Superior temporal gyrus (tissue), 1 donor: ENCODE data around the gene ERN1.
"Not testable (repeated sequence)": the region's sequence is repeated elsewhere in the genome, so short reads cannot be mapped to it uniquely, and the experiment has no call there.

Source experiments
- DNase-seq: peaks from one replicate; pipeline ENCODE4 v3.0.0-alpha.2; 2016; ENCODE audit errors: extremely low spot score

The ERN1 gene

DNA sequence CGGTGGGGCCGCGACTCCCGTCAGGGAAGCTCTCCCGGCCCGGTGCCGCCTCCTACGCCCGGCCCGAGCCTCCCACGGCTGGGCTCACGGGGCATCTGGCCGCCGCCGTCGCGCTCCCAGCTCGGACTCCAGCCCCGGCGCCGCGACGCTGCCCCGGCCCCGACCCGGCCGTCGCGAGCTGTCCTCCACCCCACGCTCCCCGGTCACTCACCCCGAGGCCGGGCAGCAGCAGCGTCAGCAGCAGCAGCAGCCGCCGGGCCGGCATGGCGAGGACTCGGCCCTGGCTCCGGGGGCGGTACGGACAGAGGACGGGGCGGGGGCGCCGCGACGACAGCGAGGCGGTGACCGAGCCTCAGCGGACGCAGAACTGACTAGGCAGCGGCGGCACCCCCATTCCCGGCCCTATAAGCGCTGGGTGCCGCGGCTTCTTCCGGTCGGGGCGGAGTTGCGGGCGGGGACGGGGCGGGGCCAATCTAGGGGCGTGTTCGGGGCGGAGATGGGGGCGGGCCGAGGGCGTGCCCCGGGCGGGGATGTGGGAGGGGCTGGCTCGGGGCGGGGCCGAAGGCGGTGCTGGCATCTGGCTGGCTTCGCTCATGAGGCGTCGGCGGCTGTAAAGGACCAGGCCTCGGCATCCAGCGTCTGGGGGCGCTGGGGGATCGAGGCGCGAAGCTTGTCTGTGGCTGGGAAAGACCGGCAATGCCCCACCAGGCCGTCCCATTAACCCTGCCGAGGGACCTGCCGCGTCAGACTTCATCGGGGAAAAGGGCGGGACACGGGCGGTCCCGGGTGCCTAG, at the start of gene ERN1:
Gene ERN1 (minus strand): TSS at position 380 of the 794 bp plus-strand sequence. CDS start 115 bp downstream, at position 265.
- peak; percentile 85 for DNase-seq

DNA sequence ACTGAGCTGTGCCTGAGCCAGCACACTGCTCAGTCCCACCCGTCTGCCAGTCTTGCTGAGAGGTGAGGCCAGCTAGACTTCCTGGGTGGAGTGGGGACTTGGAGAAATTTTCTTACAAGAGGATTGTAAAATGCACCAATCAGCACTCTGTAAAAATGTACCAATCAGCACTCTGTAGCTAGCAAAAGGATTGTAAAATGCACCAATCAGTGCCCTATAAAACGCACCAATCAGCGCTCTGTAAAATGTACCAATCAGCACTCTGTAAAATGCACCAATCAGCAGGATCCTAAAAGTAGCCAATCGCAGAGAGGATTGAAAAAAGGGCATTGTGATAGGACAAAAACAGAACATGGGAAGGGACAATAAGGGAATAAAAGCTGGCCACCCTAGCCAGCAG, 49.1 kb upstream of the ERN1 start:
- DNase-seq: not testable (repeated sequence)

- DNase-seq: no peak
These were observed 48.3 kb upstream of the ERN1 start for GRCh38 chr17:64178011-64178825.

- no peak for DNase-seq
These were observed 47.5 kb upstream of the ERN1 start for GRCh38 chr17:64177311-64178010.

GRCh38 chr17:64176556-64176955, 46.6 kb upstream of the ERN1 start:
- no peak for DNase-seq

DNA sequence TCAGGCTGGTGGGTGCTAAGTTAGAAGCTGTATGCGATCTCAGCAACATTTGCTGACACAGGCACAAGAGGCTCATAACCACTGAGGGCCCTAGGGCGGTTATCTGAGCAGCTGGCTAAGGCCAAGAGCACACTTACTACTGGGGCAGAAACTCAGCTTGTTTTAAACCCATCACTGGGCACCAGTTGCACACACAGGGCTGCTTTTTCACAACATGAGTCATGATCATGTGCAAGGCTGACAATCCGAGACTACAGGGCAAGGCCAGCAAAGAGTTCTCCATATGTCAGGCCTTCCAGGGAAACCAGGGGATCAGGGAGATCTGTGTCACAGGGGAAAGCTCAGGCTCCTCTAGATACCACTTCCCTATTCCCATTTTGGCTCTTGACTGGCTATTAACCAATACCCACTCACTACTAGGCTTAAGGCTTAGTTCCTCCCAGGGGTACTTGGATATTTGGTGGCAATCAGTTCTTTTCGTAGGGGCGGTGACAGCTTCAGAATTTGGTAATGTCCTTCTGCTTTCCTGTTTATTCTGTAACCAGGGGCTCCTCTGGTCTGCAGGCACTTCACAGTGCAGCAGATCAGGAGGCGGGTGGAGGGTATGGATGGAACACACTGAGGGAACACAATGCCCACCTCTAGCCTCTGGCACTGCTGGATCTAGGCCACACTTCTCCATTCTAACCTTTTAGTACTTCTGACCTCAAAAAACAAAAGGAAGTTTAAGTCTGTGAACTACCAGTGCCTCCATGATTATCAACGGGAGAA, 44.9 kb upstream of the ERN1 start:
- DNase-seq: peak; percentile 85

- no peak for DNase-seq
These were observed 43.7 kb upstream of the ERN1 start for GRCh38 chr17:64173646-64174045.

- DNase-seq: no peak
These were observed 42.6 kb upstream of the ERN1 start for GRCh38 chr17:64172510-64172909.

- DNase-seq: no peak
These were observed 41.1 kb upstream of the ERN1 start for GRCh38 chr17:64171041-64171440.

DNA sequence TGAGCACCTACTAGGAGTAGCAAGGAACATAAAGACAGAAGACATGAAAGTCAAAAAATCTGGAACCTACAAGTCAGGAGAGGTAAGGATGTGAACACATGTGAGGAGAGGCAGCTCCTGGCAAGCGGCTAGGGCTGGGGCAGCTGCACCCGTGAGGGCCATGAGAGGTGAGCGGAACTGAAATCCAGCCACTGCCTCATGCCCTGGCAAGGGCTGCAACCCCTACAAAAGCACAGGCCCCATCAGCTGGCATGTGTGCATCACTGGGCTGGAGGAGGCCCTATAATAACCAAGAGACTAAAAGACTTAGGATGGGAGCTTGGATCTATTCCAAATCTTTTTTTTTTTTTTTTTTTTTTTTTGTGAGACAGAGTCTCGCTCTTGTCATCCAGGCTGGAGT, 40.3 kb upstream of the ERN1 start:
- no peak for DNase-seq

GRCh38 chr17:64167666-64168065, 37.7 kb upstream of the ERN1 start:
- DNase-seq: not testable (repeated sequence)

DNA sequence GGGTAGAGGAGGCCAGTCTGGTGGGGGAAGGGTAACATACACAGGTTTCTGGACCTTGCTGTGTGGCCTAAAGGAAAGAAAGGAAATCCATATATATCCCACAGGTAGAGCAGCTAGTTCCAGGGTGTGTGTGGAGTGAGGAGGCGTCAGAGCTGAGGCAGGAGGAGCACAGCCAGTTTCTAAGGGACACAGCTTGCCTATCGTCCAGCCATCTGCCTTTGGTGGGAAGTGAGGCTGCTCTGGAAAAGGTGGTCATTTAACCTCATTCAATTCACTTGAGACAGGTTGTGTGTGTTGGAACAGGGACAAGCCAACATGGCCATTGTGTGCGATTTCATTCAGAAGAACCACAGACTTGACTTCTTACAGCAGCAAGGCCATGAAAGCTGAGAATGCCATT, 36.9 kb upstream of the ERN1 start:
- no peak for DNase-seq

GRCh38 chr17:64165347-64165746, 35.4 kb upstream of the ERN1 start:
- DNase-seq: no peak

DNA sequence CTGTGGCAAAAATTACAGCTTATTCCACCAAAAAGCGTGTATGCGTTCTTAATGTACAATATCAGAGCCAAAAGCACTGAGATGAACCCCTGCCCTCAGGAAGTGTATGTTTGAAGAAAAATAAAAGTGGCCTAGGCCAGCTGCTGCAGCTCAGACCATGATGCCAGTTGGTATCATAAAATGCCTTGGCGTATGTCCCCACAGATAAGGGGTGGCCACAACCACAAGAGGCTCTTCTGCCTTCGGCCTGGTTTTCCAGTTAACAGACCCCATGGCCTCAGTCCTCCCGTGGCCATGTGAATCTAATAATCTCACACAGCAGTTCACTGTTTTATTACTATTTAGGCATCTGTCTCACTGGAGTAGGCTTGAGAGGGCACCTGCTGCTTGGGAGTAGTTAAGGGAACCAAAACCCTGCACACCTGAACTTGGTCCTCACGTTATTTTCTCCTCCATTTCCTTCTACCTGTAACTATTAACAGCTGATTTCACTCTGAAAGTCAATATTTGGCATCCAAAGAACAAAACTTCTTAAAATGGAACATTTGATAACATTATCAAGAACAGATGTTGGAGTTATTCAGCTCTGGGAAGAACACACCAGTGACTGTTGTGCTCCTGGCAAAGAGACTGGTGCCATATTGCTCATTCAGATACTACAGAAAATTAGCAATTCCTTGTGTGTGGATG, 34.8 kb upstream of the ERN1 start:
- no peak for DNase-seq

- DNase-seq: no peak
These were observed 33.5 kb upstream of the ERN1 start for GRCh38 chr17:64163468-64163867.

DNA sequence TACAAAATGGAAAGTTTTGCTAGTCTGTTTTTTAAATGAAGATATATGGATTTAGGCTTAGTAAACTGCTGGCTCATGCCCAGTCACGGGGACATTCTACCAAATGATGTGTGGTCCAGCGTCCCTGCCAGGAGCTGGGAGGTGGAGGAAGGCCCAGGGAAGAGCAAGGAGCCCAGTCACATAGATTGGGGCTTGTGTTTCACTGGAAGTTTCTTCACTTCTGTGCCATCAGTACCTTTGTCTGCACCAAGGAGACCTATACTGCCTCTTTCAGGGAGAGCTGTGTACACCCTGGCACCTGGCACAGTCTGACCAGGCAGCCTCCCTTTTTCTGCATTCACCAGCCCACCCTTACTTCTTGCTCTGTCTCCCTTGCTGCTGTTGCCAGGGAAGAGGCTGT, 32.6 kb upstream of the ERN1 start:
- no peak for DNase-seq

- no peak for DNase-seq
These were observed 31.6 kb upstream of the ERN1 start for GRCh38 chr17:64161380-64162176.

DNA sequence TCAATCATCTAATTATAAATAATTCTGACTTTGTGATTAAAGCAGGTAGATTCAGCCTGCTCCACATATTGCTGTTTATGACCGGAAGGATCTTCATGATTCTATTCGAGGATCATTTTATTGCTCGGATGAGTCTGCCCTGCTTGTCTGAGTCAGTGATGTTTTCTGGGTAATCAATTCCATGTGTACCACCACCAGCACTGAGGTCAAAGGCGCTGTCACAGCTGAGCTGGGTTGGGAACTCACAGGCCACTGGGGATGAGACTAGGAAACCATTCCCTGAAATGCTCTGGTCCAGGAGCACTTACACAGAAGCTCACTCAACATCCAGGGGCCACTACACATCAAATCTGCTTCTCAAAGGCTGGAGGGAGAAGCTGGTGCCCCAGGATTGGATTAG, 30.4 kb upstream of the ERN1 start:
- no peak for DNase-seq

GRCh38 chr17:64158831-64159590, 29.1 kb upstream of the ERN1 start:
- DNase-seq: no peak
